Measurements from ENCODE around the gene MT4. TPM values are rescaled to one million over a fixed set of nuclear protein-coding genes. Genes with fewer than 3 reads are reported as not detected.
"Not testable (repeated sequence)": the region's sequence is repeated elsewhere in the genome, so short reads cannot be mapped to it uniquely, and the experiment has no call there.

The MT4 gene
- total RNA-seq, 2 experiments from 2014 or later = not detected

DNA sequence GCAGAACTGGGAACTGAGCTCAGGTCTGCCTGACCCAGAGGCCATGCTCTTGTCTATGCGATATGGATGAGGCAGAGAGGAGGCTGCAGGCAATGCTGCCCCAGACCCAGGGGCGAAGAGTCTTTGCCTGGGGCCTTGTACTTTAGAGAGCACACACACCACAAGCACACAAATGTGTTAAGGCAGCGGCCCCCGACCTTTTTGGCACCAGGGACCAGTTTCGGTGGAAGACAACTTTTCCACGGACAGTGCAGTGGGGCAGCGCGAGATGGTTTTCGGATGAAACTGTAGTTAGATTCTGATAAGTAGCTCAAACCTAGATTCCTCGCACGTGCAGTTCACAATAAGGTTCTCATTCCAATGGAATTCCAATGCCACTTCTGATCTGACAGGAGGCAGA, 6.7 kb downstream of the MT4 start:
- no peak for DNase-seq
- no peaks in the 10 kb centered on the region for H3K36me3 Mint-ChIP-seq (ENCODE audit: low read depth)
- H3K27me3 Mint-ChIP-seq = peaks cover 12% of the 10 kb centered on the region
- ChIA-PET CTCF (interaction anchor here (2.3 kb wide), 1 partner anchor 130 kb away, joined by 11 read pairs; no protein-coding TSS in a partner anchor), POLR2A (no interaction called here)
- no peaks in the 10 kb centered on the region for H3K4me1 Mint-ChIP-seq
- no peak overlapping the region for H3K27ac Mint-ChIP-seq
- no peak overlapping the region for H3K4me3 Mint-ChIP-seq
- H3K9me3 Mint-ChIP-seq = peaks cover 5% of the 10 kb centered on the region

DNA sequence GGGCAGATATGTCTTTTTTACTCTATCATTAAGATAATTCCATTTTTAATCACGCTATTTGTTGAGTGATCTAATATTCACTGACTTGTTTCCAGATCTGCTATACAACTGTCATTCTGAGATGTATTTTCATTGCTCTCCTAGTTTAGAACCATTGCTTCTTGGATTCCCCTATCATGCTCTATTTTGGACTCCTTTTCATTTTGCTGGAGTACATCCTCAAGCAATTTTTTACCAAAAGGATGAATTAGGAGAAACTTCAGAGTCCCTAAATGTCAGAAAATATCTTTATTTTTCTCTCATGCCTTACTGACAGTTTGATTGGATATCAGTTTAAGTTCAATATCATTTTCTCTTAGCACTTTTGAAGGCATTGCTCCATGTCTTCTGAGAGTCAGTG, 9.8 kb downstream of the MT4 start:
- H3K36me3 Mint-ChIP-seq (ENCODE audit: low read depth) = no peaks in the 10 kb centered on the region
- no peak overlapping the region for H3K27ac Mint-ChIP-seq
- CTCF ChIA-PET = no interaction called here
- H3K4me1 Mint-ChIP-seq = peaks cover 9% of the 10 kb centered on the region
- H3K4me3 Mint-ChIP-seq = no peak overlapping the region
- POLR2A ChIA-PET = no interaction called here
- H3K27me3 Mint-ChIP-seq = peaks cover 9% of the 10 kb centered on the region
- no peak for DNase-seq
- H3K9me3 Mint-ChIP-seq = peaks cover 5% of the 10 kb centered on the region

DNA sequence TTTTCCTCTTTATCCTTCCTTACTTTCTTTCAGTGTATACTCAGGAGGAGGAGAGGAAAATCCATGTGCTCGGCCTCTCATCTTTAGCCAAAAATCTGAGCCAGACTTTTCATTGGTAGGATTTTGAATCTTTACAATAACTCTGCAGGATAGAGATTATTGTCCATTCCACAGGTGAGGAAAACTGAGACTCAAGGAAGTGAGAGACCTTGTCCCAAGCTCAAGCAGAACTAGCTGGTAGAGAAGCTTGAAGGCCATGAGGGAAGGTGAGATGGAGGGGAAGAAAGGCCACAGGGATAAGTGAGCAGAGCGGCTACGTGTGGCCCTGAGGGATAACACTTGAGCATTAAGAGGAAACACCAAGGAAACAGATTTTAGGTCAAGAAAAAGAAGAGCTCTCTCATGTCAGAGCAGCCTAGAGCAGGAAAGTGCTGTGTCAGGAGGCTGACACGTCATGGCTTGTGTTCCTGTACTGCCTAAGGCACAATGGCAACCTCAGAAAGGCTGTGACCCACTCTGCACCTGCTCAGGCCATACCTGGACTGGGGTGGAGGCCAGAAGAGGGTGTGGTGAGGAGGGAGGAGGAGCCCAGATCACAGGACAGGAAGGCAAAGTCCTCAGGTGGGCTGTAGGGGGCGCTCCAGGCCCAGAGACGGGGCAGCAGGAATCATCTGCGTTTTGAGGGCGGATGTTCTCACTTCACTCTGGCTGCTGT, 11.9 kb downstream of the MT4 start:
- POLR2A ChIA-PET = no interaction called here
- no peaks in the 10 kb centered on the region for H3K36me3 Mint-ChIP-seq (ENCODE audit: low read depth)
- H3K4me3 Mint-ChIP-seq = no peak overlapping the region
- peaks cover 5% of the 10 kb centered on the region for H3K9me3 Mint-ChIP-seq
- H3K27ac Mint-ChIP-seq = peak overlapping the region; percentile 78
- CTCF ChIA-PET = interaction anchor here (0.6 to 4.1 kb wide), 24 partner anchors 10 to 240 kb away, joined by 3 to 41 read pairs (median 4); partner anchors contain the start of genes MT1G, MT2A and MT4
- H3K27me3 Mint-ChIP-seq = peaks cover 13% of the 10 kb centered on the region
- DNase-seq = peak; percentile 91
- H3K4me1 Mint-ChIP-seq = peaks cover 9% of the 10 kb centered on the region

DNA sequence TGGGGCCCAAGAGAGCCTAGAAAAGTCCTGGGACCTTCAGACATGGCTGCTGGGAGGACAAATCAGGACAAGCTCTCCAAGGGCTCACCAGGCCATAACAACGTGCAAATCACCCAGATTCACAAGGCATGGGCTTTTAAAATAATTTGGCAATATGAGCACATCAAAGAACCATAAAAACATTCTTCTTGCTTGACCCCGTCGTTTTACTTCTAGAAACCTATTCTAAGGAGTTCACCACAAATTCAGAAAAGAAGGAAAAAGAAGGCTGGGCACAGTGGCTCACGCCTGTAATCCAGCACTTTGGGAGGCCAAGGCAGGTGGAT, 12.4 kb downstream of the MT4 start:
- Mint-ChIP-seq H3K4me3 (no peak overlapping the region), H3K4me1 (peaks cover 9% of the 10 kb centered on the region), H3K27ac (peak overlapping the region; percentile 78), H3K9me3 (peaks cover 5% of the 10 kb centered on the region), H3K36me3 (ENCODE audit: low read depth) (no peaks in the 10 kb centered on the region), H3K27me3 (peaks cover 14% of the 10 kb centered on the region)
- ChIA-PET CTCF (interaction anchor here (0.5 to 4.1 kb wide), 21 partner anchors 9 to 598 kb away, joined by 3 to 41 read pairs (median 3); partner anchors contain the start of genes MT1G, MT2A and MT4), POLR2A (no interaction called here)
- no peak for DNase-seq

DNA sequence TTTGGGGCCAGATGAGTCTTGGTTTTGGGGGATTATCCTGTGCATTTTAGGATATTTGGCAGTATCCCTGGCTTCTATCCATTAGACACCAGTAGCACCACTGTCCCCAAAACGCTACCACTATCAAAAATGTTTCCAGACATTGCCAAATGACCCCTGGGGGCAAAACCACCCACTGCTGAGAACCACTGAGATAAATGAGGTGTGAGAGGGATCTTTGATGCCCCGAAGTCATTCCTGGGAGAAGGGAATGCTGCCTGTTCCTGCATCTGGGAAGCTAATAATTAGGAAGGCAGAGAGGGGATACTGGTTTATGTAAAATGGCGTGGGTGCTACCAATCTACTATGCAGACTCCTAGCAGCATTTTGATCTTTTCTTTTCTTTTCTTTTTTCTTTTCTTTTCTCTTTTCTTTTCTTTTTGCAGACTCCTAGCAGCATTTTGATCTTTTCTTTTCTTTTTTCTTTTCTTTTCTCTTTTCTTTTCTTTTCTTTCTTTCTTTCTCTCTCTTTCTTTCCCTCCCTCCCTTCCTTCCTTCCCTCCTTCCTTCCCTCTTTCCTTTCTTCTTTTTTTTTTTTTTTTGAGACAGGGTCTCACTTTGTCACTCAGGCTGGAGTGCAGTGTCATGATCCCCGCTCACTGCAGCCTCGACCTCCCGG, 15.6 kb downstream of the MT4 start:
- Mint-ChIP-seq H3K36me3 (ENCODE audit: low read depth) (no peaks in the 10 kb centered on the region), H3K27me3 (peaks cover 29% of the 10 kb centered on the region), H3K4me3 (no peak overlapping the region), H3K4me1 (peaks cover 9% of the 10 kb centered on the region), H3K9me3 (no peaks in the 10 kb centered on the region), H3K27ac (no peak overlapping the region)
- POLR2A ChIA-PET = no interaction called here
- CTCF ChIA-PET = no interaction called here
- DNase-seq = no peak

DNA sequence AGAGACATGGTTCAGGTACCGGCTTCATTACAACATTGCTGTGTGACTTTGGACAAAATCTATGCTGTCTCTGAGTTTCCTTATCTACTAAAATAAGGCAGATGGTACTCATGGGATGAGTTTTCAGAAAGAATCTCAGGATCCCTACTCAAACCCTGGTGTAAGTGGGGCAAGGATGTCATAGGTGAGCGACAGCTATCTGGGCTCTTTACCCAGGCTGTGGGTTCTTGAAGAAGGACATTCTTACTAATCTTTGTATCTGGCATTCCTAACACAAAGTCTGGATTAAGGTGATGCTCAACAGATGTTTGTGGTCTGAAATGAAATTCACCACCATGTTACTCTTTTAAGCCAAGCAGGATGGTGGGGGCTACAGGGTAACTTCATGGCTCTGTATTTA, 18.0 kb downstream of the MT4 start:
- H3K27ac Mint-ChIP-seq; H3K9me3 Mint-ChIP-seq; POLR2A ChIA-PET; H3K36me3 Mint-ChIP-seq (ENCODE audit: low read depth); H3K4me1 Mint-ChIP-seq; H3K4me3 Mint-ChIP-seq; DNase-seq: not testable (repeated sequence)
- CTCF ChIA-PET = interaction anchor here (1.2 to 2.1 kb wide), 3 partner anchors 19 to 119 kb away, joined by 3 to 10 read pairs (median 3); partner anchors contain the start of gene MT1G
- peaks cover 44% of the 10 kb centered on the region for H3K27me3 Mint-ChIP-seq

DNA sequence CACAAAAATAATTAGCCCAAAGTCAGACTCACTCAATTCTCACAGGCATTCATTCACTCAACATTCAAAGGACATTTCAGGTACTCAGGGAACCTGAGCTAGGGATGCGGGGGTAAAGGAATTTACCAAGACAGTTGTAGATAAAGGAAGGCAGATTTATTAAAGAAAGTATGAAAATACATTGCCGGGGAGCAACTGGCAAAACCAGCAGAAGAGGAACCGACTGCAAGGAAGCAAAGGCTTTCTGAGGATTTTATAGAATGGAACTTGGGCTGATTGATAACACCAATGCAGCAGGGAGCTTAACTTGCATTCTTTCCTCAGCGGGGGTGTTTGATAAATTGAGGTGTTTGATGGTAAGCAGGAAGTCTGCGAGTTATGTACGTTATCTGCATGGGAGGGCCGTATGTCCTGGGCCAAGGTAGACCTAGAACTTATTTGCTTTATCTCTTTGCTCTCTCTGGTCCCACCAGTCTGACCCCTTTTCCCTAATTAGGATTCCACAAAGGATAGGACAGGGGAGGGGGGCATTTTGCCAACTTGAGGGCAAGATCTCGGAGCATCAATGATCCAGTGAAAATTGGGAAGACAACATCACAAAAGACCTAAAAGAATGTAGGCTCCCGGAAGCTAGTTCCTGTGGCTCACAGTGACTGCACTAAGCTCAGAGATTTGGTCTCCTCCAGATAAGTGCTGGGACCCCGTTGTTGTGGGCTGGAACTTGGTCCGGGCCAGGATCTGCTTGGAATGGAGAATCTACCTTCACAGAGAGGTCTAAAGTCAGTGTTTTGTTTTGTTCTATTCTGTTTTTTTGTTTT, 18.7 kb downstream of the MT4 start:
- Mint-ChIP-seq H3K36me3 (ENCODE audit: low read depth) (no peaks in the 10 kb centered on the region), H3K9me3 (no peaks in the 10 kb centered on the region), H3K27ac (no peak overlapping the region), H3K4me3 (no peak overlapping the region), H3K27me3 (peaks cover 47% of the 10 kb centered on the region), H3K4me1 (no peaks in the 10 kb centered on the region)
- POLR2A ChIA-PET = no interaction called here
- DNase-seq = no peak
- CTCF ChIA-PET = interaction anchor here (0.7 to 2.1 kb wide), 3 partner anchors 18 to 1147 kb away, joined by 3 to 10 read pairs (median 3); no protein-coding TSS in a partner anchor

DNA sequence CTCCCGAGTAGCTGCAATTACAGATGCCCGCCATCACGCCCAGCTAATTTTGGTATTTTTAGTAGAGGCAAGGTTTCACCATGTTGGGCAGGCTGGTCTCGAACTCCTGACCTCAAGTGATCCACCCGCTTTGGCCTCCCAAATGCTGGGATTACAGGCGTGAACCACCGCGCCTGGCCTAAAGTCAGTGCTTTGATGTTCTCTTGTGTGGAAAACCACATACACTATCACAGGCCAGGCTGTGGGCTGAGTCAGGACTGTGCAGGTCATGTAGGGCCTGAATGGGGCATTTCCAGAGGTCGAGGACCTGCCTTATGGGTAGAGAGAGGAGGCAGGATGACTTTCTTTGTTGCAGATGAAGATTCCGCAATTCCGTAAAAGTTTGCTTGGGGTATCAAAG, 19.4 kb downstream of the MT4 start:
- H3K27ac Mint-ChIP-seq = no peak overlapping the region
- peaks cover 50% of the 10 kb centered on the region for H3K27me3 Mint-ChIP-seq
- ChIA-PET CTCF (no interaction called here), POLR2A (no interaction called here)
- H3K36me3 Mint-ChIP-seq (ENCODE audit: low read depth) = no peaks in the 10 kb centered on the region
- no peak for DNase-seq
- H3K4me3 Mint-ChIP-seq = no peak overlapping the region
- peaks cover 4% of the 10 kb centered on the region for H3K4me1 Mint-ChIP-seq
- no peaks in the 10 kb centered on the region for H3K9me3 Mint-ChIP-seq

DNA sequence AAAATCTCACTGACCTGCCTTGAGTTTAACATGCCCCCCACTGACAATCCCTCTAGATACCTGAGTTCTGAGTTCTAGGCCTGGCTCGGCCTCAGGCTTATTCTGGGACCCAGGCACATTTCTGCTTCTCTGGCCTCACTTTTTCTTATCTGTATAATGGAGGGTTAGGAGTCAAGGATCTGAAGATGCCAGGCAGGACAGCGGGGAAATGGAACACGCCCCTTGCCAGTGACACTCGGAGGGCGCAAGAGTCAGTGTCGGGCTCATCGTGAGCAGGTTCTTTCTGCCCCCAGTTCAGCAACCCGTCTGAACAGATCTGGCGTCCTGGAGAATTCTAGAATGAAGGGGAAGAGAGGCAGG, 23.9 kb downstream of the MT4 start:
- CTCF ChIA-PET = no interaction called here
- H3K27ac Mint-ChIP-seq = peak overlapping the region; percentile 69
- peaks cover 14% of the 10 kb centered on the region for H3K4me1 Mint-ChIP-seq
- DNase-seq = no peak
- POLR2A ChIA-PET = no interaction called here
- H3K9me3 Mint-ChIP-seq = no peaks in the 10 kb centered on the region
- H3K36me3 Mint-ChIP-seq (ENCODE audit: low read depth) = no peaks in the 10 kb centered on the region
- peak overlapping the region; percentile 78 for H3K4me3 Mint-ChIP-seq
- peaks cover 52% of the 10 kb centered on the region for H3K27me3 Mint-ChIP-seq

DNA sequence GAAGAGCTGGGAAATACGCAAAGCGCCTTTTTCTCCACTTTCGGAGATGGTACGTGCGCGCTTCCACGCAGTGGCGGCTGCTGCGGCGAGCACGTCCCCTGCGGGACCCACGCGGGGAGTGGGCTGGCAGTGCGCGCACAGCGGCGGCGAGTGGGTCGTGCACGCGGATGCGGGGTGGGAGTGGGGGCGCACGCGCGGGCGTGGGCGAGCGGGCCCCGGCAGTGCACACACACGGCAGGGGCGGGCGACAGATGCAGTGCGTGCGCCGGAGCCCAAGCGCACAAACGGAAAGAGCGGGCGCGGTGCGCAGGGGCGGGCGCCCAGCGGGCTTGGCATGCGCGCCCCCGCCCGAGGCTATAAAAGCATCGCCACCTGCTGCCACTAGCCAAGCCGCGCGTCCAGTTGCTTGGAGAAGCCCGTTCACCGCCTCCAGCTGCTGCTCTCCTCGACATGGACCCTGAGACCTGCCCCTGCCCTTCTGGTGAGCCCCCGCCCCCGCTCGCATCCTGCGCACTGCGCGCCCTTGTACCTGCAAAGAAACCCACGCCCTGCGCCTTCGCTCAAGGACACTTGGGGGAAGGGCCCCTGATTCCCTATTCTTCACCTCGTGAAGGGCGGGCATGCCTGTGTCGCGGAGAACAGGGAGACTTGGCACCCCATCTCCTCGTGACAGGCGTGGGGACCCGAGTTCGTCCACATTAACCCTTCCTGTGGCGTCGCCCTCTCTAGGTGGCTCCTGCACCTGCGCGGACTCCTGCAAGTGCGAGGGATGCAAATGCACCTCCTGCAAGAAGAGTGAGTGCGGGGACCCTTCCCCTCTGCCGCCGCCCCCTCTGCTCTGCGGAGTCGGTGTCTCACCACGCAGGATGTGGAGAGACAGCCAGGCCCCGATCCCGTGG, 24.5 kb downstream of the MT4 start, which contains the start of gene MT3:
MT3 (plus strand) TSS at position 388 of the 899 bp plus-strand sequence; CDS start at position 451, 63 bp downstream.
- Mint-ChIP-seq H3K9me3 (no peaks in the 10 kb centered on the region), H3K36me3 (ENCODE audit: low read depth) (no peaks in the 10 kb centered on the region), H3K4me3 (peak within 1 kb of the TSS; percentile 78), H3K27ac (peak within 1 kb of the TSS; percentile 69), H3K4me1 (peaks cover 14% of the 10 kb centered on the region), H3K27me3 (peaks cover 49% of the 10 kb centered on the region)
- peak; percentile 28 for DNase-seq
- POLR2A ChIA-PET = no interaction called here
- CTCF ChIA-PET = no interaction called here

DNA sequence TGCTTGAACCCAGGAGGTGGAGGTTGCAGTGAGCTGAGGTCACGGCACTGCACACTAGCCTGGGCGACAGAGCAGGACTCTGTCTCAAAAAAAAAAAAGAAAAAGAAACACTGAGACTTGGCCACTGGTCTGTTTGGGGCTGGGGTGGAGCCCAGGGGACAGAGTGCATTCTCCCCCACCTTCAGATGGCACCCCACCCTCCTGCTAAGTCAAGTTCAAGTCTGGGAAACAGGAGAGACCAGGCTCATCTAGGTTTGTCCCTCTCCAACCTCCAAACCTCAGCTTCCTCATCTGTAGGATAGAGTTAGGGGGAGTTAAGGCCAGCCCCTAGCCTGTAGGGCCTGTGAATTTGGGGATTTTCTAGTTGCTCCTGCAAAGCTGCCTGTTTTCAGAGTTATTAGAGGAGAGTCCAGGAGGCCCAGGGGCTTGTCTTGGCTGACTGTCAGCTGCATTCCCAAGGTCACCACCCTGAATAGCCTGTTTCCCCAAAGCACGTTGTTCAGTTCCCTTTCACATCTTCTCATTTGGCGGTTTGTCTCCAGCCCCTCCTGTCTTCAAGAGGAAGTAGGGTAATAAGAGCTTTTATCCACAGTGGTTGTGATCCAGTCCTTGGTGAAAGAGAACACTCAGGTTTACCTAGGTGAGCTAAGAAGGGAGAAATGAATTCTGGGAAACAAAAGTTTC, 26.6 kb downstream of the MT4 start:
- Mint-ChIP-seq H3K27me3 (peaks cover 43% of the 10 kb centered on the region), H3K27ac (no peak overlapping the region), H3K4me1 (peaks cover 14% of the 10 kb centered on the region), H3K36me3 (ENCODE audit: low read depth) (no peaks in the 10 kb centered on the region), H3K4me3 (no peak overlapping the region), H3K9me3 (no peaks in the 10 kb centered on the region)
- CTCF ChIA-PET = interaction anchor here (1.0 to 1.8 kb wide), 9 partner anchors 9 to 110 kb away, joined by 3 to 9 read pairs (median 5); no protein-coding TSS in a partner anchor
- POLR2A ChIA-PET = no interaction called here
- no peak for DNase-seq
